ENCODE data around the gene CNP.

GRCh38 chr17:41972571-41973407 is 6.2 kb downstream of the CNP start:
- TF ChIP-seq CTCF (conservative IDR thresholded peaks at IDR 0.05 in 1 of 2, IDR thresholded peaks at IDR 0.05 in 1 of 2; ENCODE audit: low read depth in 1 of 2, low read length in 2 of 2) (no peak), EZH2 (IDR thresholded peaks at IDR 0.05; ENCODE audit: low read length, missing control alignments) (no peak)

Data from fibroblast of lung (primary cell).